GM12872 (cell line): Measurements from ENCODE around the gene PRSS38.

ENCODE experiments used
- CTCF ChIP-seq: IDR thresholded peaks from 3 replicates; pipeline ENCODE4 v1.5.1; 2011; ENCODE audit warnings: low read depth, mild to moderate bottlenecking, low read length, moderate library complexity; ENCODE audit not compliant: insufficient read depth

PRSS38 gene

GRCh38 chr1:227791425-227792143, 23.9 kb upstream of the PRSS38 start:
- TF ChIP-seq CTCF = no peak

- TF ChIP-seq CTCF = peak; percentile 31; the same call in 1 of the 3 replicates
Measured at GRCh38 chr1:227792216-227793078, 23.0 kb upstream of the PRSS38 start.

- TF ChIP-seq CTCF = no peak
Measured at GRCh38 chr1:227793079-227793947, 22.2 kb upstream of the PRSS38 start.

GRCh38 chr1:227793948-227794816, 21.3 kb upstream of the PRSS38 start:
- no peak for TF ChIP-seq CTCF

- no peak for TF ChIP-seq CTCF
Measured at GRCh38 chr1:227794817-227795192, 20.7 kb upstream of the PRSS38 start.

GRCh38 chr1:227795732-227796131, 19.7 kb upstream of the PRSS38 start:
- TF ChIP-seq CTCF = no peak
